Natural killer cell treated with Interleukin-12 subunit alpha and Interleukin-12 subunit beta and Interleukin-15 and Interleukin-18, amount 100 ng/mL, for 72 hours (primary cell): ENCODE results near the gene HFE. TPM values are rescaled to one million over a fixed set of nuclear protein-coding genes. Genes with fewer than 3 reads are reported as not detected.

Source experiments
- ATAC-seq, 2 donors: fragments of 150-1000 bp; cut with Tn5 transposase in 1 of 2; sonication (Bioruptor Pico), chemical (Tn5 transposase) in 1 of 2; 2 replicates each; pipeline ENCODE4 v1.10.0; 2021
- DNase-seq: peaks from one replicate; pipeline ENCODE4 v3.0.0; 2022; ENCODE audit warnings: low spot score
- H3K27ac Mint-ChIP-seq, 2 donors: 1 replicate in 1 of 2; 2 replicates in 1 of 2; pipeline ENCODE4 v1.8.0; 2022; ENCODE audit warnings: mixed read lengths in 2 of 2, mild to moderate bottlenecking in 1 of 2, moderate library complexity in 1 of 2
- H3K27me3 Mint-ChIP-seq, 2 donors: 1 replicate in 1 of 2; 2 replicates in 1 of 2; pipeline ENCODE4 v1.8.0; 2022; ENCODE audit warnings: mixed read lengths in 2 of 2
- H3K36me3 Mint-ChIP-seq: one replicate; pipeline ENCODE4 v1.8.0; 2022; ENCODE audit warnings: mixed read lengths
- H3K4me1 Mint-ChIP-seq, 2 donors: 1 replicate in 1 of 2; 2 replicates in 1 of 2; pipeline ENCODE4 v1.8.0; 2022; ENCODE audit warnings: low read depth in 2 of 2, mixed read lengths in 2 of 2, mild to moderate bottlenecking in 1 of 2
- H3K4me3 Mint-ChIP-seq: one replicate; pipeline ENCODE4 v1.8.0; 2022; ENCODE audit warnings: mixed read lengths
- H3K9me3 Mint-ChIP-seq: 2 replicates; pipeline ENCODE4 v1.8.0; 2022; ENCODE audit warnings: mixed read lengths
- total RNA-seq, 2 donors: library from RNA; stranded (reverse); gene quantifications; one replicate each; pipeline ENCODE4 v1.2.3, GENCODE V29; 2022

HFE gene
- total RNA-seq, 2 donors from 2014 or later, result 0.62 to 1.5 TPM

DNA sequence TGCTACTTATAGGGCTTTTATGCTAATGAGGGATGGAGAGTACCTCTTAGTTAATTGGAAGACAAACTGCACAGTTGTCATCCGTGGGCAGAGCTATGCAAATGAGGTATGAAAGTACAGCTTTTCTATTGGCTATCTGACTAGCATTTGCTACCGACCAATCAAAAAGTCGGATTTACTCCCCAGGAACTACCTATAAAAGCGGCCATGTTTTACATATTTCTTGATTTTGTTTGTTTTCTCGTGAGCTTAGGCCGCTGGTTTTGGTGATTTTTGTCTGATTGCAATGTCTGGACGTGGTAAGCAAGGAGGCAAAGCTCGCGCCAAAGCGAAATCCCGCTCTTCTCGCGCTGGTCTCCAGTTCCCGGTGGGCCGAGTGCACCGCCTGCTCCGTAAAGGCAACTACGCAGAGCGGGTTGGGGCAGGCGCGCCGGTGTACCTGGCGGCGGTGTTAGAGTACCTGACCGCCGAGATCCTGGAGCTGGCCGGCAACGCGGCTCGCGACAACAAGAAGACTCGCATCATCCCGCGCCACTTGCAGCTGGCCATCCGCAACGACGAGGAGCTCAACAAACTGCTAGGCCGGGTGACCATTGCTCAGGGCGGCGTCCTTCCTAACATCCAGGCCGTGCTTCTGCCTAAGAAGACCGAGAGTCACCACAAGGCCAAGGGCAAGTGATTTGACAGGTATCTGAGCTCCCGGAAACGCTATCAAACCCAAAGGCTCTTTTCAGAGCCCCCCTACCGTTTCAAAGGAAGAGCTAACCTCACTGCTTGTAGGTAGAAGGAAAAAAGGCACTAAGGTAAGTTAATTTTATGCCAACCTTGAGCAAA is 36.9 kb downstream of the HFE start:
- Mint-ChIP-seq H3K4me1 (peaks cover 52 to 58% of the 10 kb centered on the region in 2 donors), H3K27ac (peak overlapping the region; percentile 99 to 100), H3K27me3 (no peaks in the 10 kb centered on the region), H3K9me3 (peaks cover 2% of the 10 kb centered on the region), H3K4me3 (peak overlapping the region; percentile 97), H3K36me3 (peaks cover 28% of the 10 kb centered on the region)
- DNase-seq (peak; percentile 84), ATAC-seq (peak; percentile 91 to 92)

- DNase-seq (no peak), ATAC-seq (no peak)
- peaks cover 28% of the 10 kb centered on the region for H3K36me3 Mint-ChIP-seq
- no peaks in the 10 kb centered on the region for H3K27me3 Mint-ChIP-seq
- H3K4me1 Mint-ChIP-seq, result peaks cover 52 to 63% of the 10 kb centered on the region in 2 donors
- H3K9me3 Mint-ChIP-seq, result peaks cover 2% of the 10 kb centered on the region
- peak overlapping the region; percentile 99 to 100 for H3K27ac Mint-ChIP-seq
- peak overlapping the region; percentile 97 for H3K4me3 Mint-ChIP-seq
Measured at GRCh38 chr6:26124781-26125685, 37.8 kb downstream of the HFE start.

DNA sequence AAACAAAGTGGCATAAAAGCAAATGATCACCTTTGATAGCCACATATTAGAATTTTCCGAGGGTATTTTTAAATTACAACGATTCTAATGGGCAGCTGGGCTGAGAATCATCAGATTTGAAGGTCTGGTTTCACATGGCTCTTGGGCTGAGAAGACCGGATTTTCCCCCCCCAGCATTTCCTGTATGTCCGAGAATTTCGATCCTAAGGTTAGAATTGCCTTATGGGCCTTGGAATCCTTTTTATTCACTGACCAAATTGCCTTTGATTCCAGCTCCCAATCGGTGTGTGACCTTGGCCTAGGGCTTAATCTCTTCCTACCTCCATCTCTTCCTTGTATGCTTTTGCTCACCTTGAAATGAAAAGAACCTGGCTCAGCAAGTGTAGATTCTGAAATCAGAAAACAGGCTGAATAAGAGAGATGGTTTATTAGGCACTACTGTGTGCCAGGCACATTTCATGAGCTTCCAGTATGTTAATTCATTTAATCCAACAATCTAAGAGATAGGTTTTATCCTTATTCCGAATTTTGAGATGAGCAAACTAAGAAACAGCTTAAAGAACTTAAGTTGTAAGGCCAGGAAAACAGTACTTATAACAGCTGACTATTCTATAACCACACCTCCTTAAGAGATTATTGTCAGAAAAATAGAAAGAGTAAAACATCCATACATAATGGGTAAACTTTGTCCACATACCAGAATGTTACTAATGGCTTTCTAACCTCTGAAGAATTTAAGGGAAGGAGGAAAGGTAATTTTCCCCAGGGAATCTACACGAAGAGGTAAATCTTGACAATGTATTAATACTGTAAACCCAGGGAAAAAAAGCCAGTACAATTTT is 39.4 kb downstream of the HFE start:
- H3K4me1 Mint-ChIP-seq, result peaks cover 50 to 58% of the 10 kb centered on the region in 2 donors
- peak overlapping the region; percentile 88 to 99 for H3K27ac Mint-ChIP-seq
- DNase-seq (no peak), ATAC-seq (no peak)
- peak overlapping the region; percentile 97 for H3K4me3 Mint-ChIP-seq
- no peaks in the 10 kb centered on the region for H3K9me3 Mint-ChIP-seq
- H3K36me3 Mint-ChIP-seq, result peaks cover 22% of the 10 kb centered on the region
- no peaks in the 10 kb centered on the region for H3K27me3 Mint-ChIP-seq

DNA sequence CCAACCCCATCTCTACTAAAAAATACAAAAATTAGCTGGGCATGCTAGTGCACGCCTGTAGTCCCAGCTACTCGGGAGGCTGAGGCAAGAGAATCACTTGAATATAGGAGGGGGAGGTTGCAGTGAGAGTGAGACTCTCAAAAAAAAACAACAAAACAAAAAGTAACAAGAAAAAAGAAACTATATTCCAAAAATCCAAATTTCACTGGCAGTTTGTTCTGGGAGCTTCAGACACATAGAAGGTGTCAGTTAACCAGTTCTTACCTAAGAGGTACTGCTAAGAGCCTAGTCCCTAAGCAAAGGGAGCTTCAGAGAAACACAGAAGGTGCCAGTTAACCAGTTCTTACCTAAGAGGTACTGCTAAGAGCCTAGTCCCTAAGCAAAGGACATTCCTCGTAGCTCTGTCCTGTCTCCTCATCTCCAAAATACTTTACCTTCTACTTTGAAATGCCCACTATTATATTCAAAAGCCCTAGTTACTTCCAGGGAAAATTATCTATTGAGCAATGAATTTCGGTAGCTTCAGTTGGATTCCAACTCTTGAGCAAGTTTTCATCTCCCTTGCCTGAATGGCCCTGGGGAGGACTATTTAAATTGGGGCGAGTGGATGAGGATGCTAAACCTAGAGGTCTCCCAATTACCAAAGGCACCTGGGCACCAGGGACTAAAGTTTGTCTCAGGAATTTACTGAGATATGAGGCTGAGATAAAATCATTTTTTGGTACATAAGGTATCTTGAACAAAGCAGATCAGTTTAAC is 41.0 kb downstream of the HFE start:
- Mint-ChIP-seq H3K4me1 (peaks cover 41 to 49% of the 10 kb centered on the region in 2 donors), H3K27me3 (no peaks in the 10 kb centered on the region), H3K27ac (peak overlapping the region; percentile 88 to 99), H3K9me3 (no peaks in the 10 kb centered on the region), H3K36me3 (peaks cover 21% of the 10 kb centered on the region), H3K4me3 (peak overlapping the region; percentile 97)
- no peak for DNase-seq
- no peak for ATAC-seq

GRCh38 chr6:26129656-26130055 is 42.4 kb downstream of the HFE start:
- no peak for DNase-seq
- Mint-ChIP-seq H3K9me3 (no peaks in the 10 kb centered on the region), H3K4me3 (no peak overlapping the region), H3K27ac (no peak overlapping the region), H3K27me3 (no peaks in the 10 kb centered on the region), H3K36me3 (peaks cover 29% of the 10 kb centered on the region), H3K4me1 (peaks cover 32 to 45% of the 10 kb centered on the region in 2 donors)
- ATAC-seq, result no peak

- H3K27ac Mint-ChIP-seq, result no peak overlapping the region
- peaks cover 29 to 40% of the 10 kb centered on the region in 2 donors for H3K4me1 Mint-ChIP-seq
- H3K36me3 Mint-ChIP-seq, result peaks cover 24% of the 10 kb centered on the region
- no peaks in the 10 kb centered on the region for H3K9me3 Mint-ChIP-seq
- DNase-seq (no peak), ATAC-seq (no peak)
- no peak overlapping the region for H3K4me3 Mint-ChIP-seq
- H3K27me3 Mint-ChIP-seq, result no peaks in the 10 kb centered on the region
Measured at GRCh38 chr6:26130581-26131249, 43.5 kb downstream of the HFE start.

DNA sequence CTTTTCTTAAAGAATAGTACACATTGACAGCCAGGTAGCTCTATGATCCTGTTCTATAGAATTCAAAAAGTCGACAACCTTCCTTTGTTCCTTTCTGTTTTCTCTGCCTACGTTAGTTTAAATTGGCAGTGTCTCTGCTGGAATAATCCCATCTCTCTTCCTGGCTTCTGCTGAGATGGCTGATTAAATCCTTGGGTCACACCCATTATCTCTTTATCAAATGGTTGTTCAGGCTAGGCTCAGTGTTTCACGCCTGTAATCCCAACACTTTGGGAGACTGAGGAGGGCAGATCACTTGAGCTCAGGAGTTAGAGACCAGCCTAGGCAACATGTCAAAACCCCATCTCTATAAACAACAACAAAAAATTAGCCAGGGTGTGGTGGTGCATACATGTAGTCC is 44.4 kb downstream of the HFE start:
- DNase-seq, result no peak
- Mint-ChIP-seq H3K4me1 (peaks cover 28 to 41% of the 10 kb centered on the region in 2 donors), H3K36me3 (peaks cover 19% of the 10 kb centered on the region), H3K4me3 (no peak overlapping the region), H3K27ac (no peak overlapping the region), H3K9me3 (no peaks in the 10 kb centered on the region), H3K27me3 (no peaks in the 10 kb centered on the region)
- no peak for ATAC-seq

DNA sequence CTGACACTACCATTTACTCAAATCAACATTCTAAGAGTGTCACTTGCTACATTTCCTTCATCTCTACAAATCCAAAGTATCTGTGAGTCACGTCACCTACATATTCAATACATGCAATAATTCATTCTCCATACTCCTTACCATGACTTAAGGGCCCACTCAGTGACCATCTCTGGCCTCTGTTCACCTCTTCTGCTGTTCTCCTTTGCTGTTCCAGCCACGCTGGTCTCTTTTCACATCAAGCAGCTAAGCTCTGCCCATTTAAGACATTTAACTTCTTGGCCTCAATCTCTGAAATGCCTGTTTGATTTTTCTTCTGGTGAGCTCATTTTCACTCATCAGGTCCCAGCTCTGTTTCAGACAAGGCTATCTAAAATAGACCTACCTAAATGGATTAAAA is 46.5 kb downstream of the HFE start:
- Mint-ChIP-seq H3K36me3 (peaks cover 13% of the 10 kb centered on the region), H3K27me3 (no peaks in the 10 kb centered on the region), H3K27ac (no peak overlapping the region), H3K4me3 (no peak overlapping the region), H3K9me3 (no peaks in the 10 kb centered on the region), H3K4me1 (peaks cover 10 to 23% of the 10 kb centered on the region in 2 donors)
- ATAC-seq, result no peak
- DNase-seq, result no peak

DNA sequence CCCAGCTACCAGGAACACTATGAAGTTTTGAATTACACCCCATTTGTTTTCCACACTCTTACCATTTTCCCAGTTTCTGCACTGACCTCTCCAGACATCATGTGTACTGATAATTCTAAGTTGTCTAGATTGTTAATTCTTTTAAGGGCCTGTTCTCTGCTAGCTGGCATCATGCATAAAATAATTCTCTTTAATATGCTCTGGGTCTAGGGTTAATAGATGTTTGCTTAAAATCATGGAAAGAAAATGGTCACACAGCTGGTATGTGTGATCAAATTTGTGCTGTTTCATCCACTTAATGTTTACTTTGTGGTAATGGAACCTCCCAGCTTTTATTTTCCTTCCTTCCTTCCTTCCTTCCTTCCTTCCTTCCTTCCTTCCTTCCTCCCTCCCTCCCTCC is 49.1 kb downstream of the HFE start:
- H3K4me3 Mint-ChIP-seq, result no peak overlapping the region
- no peak for ATAC-seq
- H3K27me3 Mint-ChIP-seq, result no peaks in the 10 kb centered on the region
- no peak for DNase-seq
- peaks cover 8 to 14% of the 10 kb centered on the region in 2 donors for H3K4me1 Mint-ChIP-seq
- no peaks in the 10 kb centered on the region for H3K9me3 Mint-ChIP-seq
- H3K27ac Mint-ChIP-seq, result no peak overlapping the region
- H3K36me3 Mint-ChIP-seq, result peaks cover 13% of the 10 kb centered on the region

- H3K4me1 Mint-ChIP-seq, result peaks cover 3 to 8% of the 10 kb centered on the region in 2 donors
- DNase-seq (no peak), ATAC-seq (no peak)
- peak overlapping the region in 1 of 2 donors; percentile 18 for H3K27ac Mint-ChIP-seq
- no peaks in the 10 kb centered on the region for H3K9me3 Mint-ChIP-seq
- H3K36me3 Mint-ChIP-seq, result peaks cover 4% of the 10 kb centered on the region
- no peaks in the 10 kb centered on the region for H3K27me3 Mint-ChIP-seq
- H3K4me3 Mint-ChIP-seq, result no peak overlapping the region
Measured at GRCh38 chr6:26140254-26140966, 53.2 kb downstream of the HFE start.

DNA sequence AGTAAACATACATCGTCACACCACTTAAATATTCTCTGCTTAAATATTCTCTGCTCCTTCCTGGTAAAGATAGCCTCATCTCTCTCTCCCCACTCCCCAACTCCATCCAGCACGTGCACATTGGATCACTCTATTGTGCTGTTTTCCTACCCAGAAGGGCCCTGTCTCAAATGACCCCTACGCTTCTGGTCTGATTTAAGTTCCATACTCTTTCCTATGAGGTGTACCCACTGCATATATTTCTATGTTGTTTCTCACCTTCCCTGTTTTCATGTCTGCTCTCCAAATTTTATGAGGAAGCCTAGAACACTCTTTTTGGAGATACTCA is 53.7 kb downstream of the HFE start:
- Mint-ChIP-seq H3K27me3 (no peaks in the 10 kb centered on the region), H3K4me3 (no peak overlapping the region), H3K36me3 (peaks cover 4% of the 10 kb centered on the region), H3K27ac (peak overlapping the region in 1 of 2 donors; percentile 18), H3K4me1 (peaks cover 3 to 8% of the 10 kb centered on the region in 2 donors), H3K9me3 (no peaks in the 10 kb centered on the region)
- ATAC-seq (no peak), DNase-seq (no peak)

GRCh38 chr6:26141378-26141904 is 54.2 kb downstream of the HFE start:
- DNase-seq (no peak), ATAC-seq (no peak)
- peak overlapping the region in 1 of 2 donors; percentile 18 for H3K27ac Mint-ChIP-seq
- H3K4me1 Mint-ChIP-seq, result peaks cover 0 to 4% of the 10 kb centered on the region in 2 donors
- H3K4me3 Mint-ChIP-seq, result no peak overlapping the region
- H3K27me3 Mint-ChIP-seq, result no peaks in the 10 kb centered on the region
- no peaks in the 10 kb centered on the region for H3K9me3 Mint-ChIP-seq
- peaks cover 4% of the 10 kb centered on the region for H3K36me3 Mint-ChIP-seq
